Measurements from ENCODE around the gene HOXA6. TPM values are rescaled to one million over a fixed set of nuclear protein-coding genes. Genes with fewer than 3 reads are reported as not detected.

The HOXA6 gene
- total RNA-seq, 1 donor: 7.6 TPM

DNA sequence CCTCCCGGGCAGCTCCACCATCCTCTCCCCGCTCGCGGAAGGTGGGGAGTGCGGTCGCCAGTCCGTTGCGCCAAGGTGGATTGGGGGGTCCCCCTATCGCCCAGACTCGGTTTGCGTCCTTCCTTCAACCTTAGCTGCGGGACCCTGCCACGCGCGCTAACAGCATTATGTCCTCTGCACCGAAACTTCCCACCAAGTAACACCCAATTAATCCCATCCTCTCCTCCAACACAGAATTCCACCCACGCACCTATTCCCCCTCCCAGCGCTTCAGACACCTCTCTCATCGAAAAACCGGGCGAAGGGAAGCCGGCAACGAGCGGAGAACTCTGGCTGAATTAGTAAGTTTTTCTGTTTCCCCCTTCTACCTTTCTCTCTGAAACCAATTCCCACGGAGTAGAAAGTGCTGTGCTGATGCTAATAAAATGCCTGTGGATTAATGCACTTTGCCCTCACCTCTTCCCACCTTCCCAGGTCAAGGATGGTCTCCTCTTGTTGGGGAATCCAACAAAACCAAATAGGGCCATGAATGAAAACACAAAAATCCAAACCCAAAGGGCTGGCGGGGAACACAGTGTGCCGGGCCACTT is 3.9 kb upstream of the HOXA6 start:
- DNase-seq (ENCODE audit: insufficient read length, low spot score, missing footprints): peak; percentile 72
- peak overlapping the region; percentile 99 for H3K4me2 ChIP-seq (ENCODE audit: insufficient read depth, low read length)
- H3K36me3 ChIP-seq (ENCODE audit: insufficient read depth, low read length): peaks cover 9% of the 10 kb centered on the region
- TF ChIP-seq, protein P1, sequence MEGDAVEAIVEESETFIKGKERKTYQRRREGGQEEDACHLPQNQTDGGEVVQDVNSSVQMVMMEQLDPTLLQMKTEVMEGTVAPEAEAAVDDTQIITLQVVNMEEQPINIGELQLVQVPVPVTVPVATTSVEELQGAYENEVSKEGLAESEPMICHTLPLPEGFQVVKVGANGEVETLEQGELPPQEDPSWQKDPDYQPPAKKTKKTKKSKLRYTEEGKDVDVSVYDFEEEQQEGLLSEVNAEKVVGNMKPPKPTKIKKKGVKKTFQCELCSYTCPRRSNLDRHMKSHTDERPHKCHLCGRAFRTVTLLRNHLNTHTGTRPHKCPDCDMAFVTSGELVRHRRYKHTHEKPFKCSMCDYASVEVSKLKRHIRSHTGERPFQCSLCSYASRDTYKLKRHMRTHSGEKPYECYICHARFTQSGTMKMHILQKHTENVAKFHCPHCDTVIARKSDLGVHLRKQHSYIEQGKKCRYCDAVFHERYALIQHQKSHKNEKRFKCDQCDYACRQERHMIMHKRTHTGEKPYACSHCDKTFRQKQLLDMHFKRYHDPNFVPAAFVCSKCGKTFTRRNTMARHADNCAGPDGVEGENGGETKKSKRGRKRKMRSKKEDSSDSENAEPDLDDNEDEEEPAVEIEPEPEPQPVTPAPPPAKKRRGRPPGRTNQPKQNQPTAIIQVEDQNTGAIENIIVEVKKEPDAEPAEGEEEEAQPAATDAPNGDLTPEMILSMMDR (IDR thresholded peaks at IDR 0.05; ENCODE audit: extremely low read depth, low read depth, low read length): no peak
- peaks cover 9% of the 10 kb centered on the region for H4K20me1 ChIP-seq (ENCODE audit: insufficient read depth, low read length)
- H3K27ac ChIP-seq (ENCODE audit: low read depth, low read length): peak overlapping the region; percentile 88
- peak overlapping the region; percentile 95 for H2AFZ ChIP-seq (ENCODE audit: low read length)
- H3K9me3 ChIP-seq (ENCODE audit: low read depth, low read length): no peaks in the 10 kb centered on the region
- H3K4me3 ChIP-seq (ENCODE audit: insufficient read depth, low read length): peak overlapping the region; percentile 93
- H3K4me1 ChIP-seq (ENCODE audit: insufficient read depth, low read length): peaks cover 59% of the 10 kb centered on the region
- peaks cover 93% of the 10 kb centered on the region for H3K79me2 ChIP-seq (ENCODE audit: insufficient read depth, low read length)
- no peaks in the 10 kb centered on the region for H3K27me3 ChIP-seq (ENCODE audit: insufficient read depth, low read length)

- peak overlapping the region; percentile 99 for H3K4me2 ChIP-seq (ENCODE audit: insufficient read depth, low read length)
- H3K36me3 ChIP-seq (ENCODE audit: insufficient read depth, low read length): peaks cover 13% of the 10 kb centered on the region
- H3K79me2 ChIP-seq (ENCODE audit: insufficient read depth, low read length): peaks cover 96% of the 10 kb centered on the region
- H3K27me3 ChIP-seq (ENCODE audit: insufficient read depth, low read length): no peaks in the 10 kb centered on the region
- H3K27ac ChIP-seq (ENCODE audit: low read depth, low read length): peak overlapping the region; percentile 88
- peaks cover 12% of the 10 kb centered on the region for H4K20me1 ChIP-seq (ENCODE audit: insufficient read depth, low read length)
- peak overlapping the region; percentile 93 for H3K4me3 ChIP-seq (ENCODE audit: insufficient read depth, low read length)
- peaks cover 59% of the 10 kb centered on the region for H3K4me1 ChIP-seq (ENCODE audit: insufficient read depth, low read length)
- TF ChIP-seq, protein P1 (IDR thresholded peaks at IDR 0.05; ENCODE audit: extremely low read depth, low read depth, low read length): peak; percentile 67
- peak; percentile 98 for DNase-seq (ENCODE audit: insufficient read length, low spot score, missing footprints)
- peak overlapping the region; percentile 95 for H2AFZ ChIP-seq (ENCODE audit: low read length)
- no peaks in the 10 kb centered on the region for H3K9me3 ChIP-seq (ENCODE audit: low read depth, low read length)
Observed at GRCh38 chr7:27150568-27151340, 3.2 kb upstream of the HOXA6 start.

DNA sequence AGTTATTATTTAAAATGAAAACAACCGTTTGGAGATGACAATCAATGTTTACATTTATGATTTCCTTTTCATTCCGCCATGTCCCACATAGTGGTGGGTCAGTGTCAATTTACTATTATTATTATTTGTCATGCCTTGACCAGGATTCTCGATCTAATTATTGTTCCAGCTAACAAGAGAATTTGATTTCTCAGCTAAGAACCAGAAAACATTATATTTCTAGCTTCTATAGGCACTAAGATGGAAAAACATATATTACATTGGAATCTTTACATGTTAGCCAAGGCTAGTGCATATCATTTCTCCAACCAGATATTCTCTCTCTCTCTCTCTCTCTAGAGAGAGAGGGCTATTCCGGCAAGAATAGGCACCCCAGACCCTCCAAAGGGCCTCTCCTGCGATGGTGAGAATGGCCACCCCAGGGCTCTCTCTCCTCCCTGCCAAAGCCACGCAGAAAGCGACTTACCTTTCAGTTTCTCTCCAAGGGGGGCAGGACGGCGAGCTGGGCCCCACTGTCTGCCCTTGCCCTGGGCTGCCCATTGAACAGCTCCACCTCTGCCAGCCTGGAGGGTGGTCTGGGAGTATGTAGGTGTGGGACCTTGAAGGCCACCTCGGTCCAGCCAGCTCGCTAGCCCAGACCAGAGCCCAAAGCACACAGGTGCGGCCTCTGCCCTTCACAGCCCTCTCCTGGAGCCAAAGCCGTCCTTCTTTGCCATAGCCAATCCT is 2.4 kb upstream of the HOXA6 start:
- Histone ChIP-seq H3K4me3 (ENCODE audit: insufficient read depth, low read length) (peak overlapping the region; percentile 93), H3K27ac (ENCODE audit: low read depth, low read length) (peak overlapping the region; percentile 88), H3K27me3 (ENCODE audit: insufficient read depth, low read length) (no peaks in the 10 kb centered on the region), H3K79me2 (ENCODE audit: insufficient read depth, low read length) (peaks cover 96% of the 10 kb centered on the region), H2AFZ (ENCODE audit: low read length) (peak overlapping the region; percentile 88), H3K4me1 (ENCODE audit: insufficient read depth, low read length) (peaks cover 52% of the 10 kb centered on the region), H3K36me3 (ENCODE audit: insufficient read depth, low read length) (peaks cover 20% of the 10 kb centered on the region), H3K4me2 (ENCODE audit: insufficient read depth, low read length) (peak overlapping the region; percentile 99), H3K9me3 (ENCODE audit: low read depth, low read length) (no peaks in the 10 kb centered on the region), H4K20me1 (ENCODE audit: insufficient read depth, low read length) (peaks cover 13% of the 10 kb centered on the region)
- peak; percentile 50 for DNase-seq (ENCODE audit: insufficient read length, low spot score, missing footprints)
- TF ChIP-seq, protein P1 (IDR thresholded peaks at IDR 0.05; ENCODE audit: extremely low read depth, low read depth, low read length): no peak
